ENCODE data around the gene PLEKHM3. TPM values are rescaled to one million over a fixed set of nuclear protein-coding genes. Genes with fewer than 3 reads are reported as not detected.

PLEKHM3 gene
- polyA plus RNA-seq, 1 donor (not counting 4 experiments of a cell fraction or from before 2014, with no cell fraction given) = 2.9 TPM

- Histone ChIP-seq H3K9ac (ENCODE audit: control insufficient read depth, extremely low read depth, insufficient read depth, low read length) (no peak overlapping the region), H4K20me1 (ENCODE audit: control insufficient read depth, extremely low read depth, insufficient read depth, low read length) (no peaks in the 10 kb centered on the region), H2AFZ (ENCODE audit: control insufficient read depth, low read length) (no peak overlapping the region), H3K4me1 (ENCODE audit: control insufficient read depth, extremely low read depth, insufficient read depth, low read length) (no peaks in the 10 kb centered on the region), H3K79me2 (ENCODE audit: control insufficient read depth, insufficient read depth, low read length) (no peaks in the 10 kb centered on the region), H3K27ac (ENCODE audit: control insufficient read depth, insufficient read depth, low read length) (no peak overlapping the region), H3K27me3 (ENCODE audit: control insufficient read depth, extremely low read depth, insufficient read depth, low read length) (no peaks in the 10 kb centered on the region), H3K9me1 (ENCODE audit: control insufficient read depth, extremely low read depth, insufficient read depth, low read length) (no peaks in the 10 kb centered on the region), H3K4me2 (ENCODE audit: control insufficient read depth, extremely low read depth, insufficient read depth, low read depth, low read length) (no peak overlapping the region), H3K4me3 (ENCODE audit: control insufficient read depth in 2 of 3, extremely low read depth in 1 of 3, insufficient read depth in 2 of 3, low read depth in 1 of 3, low read length in 3 of 3) (no peak overlapping the region), H3K9me3 (ENCODE audit: control insufficient read depth, low read depth, low read length) (no peaks in the 10 kb centered on the region), H3K36me3 (ENCODE audit: control insufficient read depth in 2 of 2, extremely low read depth in 1 of 2, insufficient read depth in 2 of 2, low read length in 2 of 2) (no peaks in the 10 kb centered on the region)
- dilution Hi-C loops (cut with MboI; ENCODE audit: extremely low pct_ligation_motif_present, low sequenced_read_pairs) = no loop called here
- DNase-seq (ENCODE audit: low read depth, low spot score) (no peak), FAIRE-seq (no peak)
- TF ChIP-seq EZH2 (IDR thresholded peaks at IDR 0.05; ENCODE audit: low read length) (no peak), CTCF (optimal IDR thresholded peaks at IDR 0.05 in 1 of 3, IDR thresholded peaks at IDR 0.05 in 1 of 3, conservative IDR thresholded peaks at IDR 0.05 in 1 of 3; ENCODE audit: extremely low read depth in 1 of 3, insufficient read depth in 2 of 3, low read length in 3 of 3) (no peak)
These were observed 55.0 kb downstream of the PLEKHM3 start for GRCh38 chr2:207970147-207970825.

GRCh38 chr2:207969249-207969648 lies 56.1 kb downstream of the PLEKHM3 start:
- no peak overlapping the region for H3K9ac ChIP-seq (ENCODE audit: control insufficient read depth, extremely low read depth, insufficient read depth, low read length)
- dilution Hi-C loops (cut with MboI; ENCODE audit: extremely low pct_ligation_motif_present, low sequenced_read_pairs) = no loop called here
- H3K9me3 ChIP-seq (ENCODE audit: control insufficient read depth, low read depth, low read length) = no peaks in the 10 kb centered on the region
- H3K9me1 ChIP-seq (ENCODE audit: control insufficient read depth, extremely low read depth, insufficient read depth, low read length) = no peaks in the 10 kb centered on the region
- no peak overlapping the region for H3K27ac ChIP-seq (ENCODE audit: control insufficient read depth, insufficient read depth, low read length)
- no peak overlapping the region for H2AFZ ChIP-seq (ENCODE audit: control insufficient read depth, low read length)
- H3K4me2 ChIP-seq (ENCODE audit: control insufficient read depth, extremely low read depth, insufficient read depth, low read depth, low read length) = no peak overlapping the region
- no peak for DNase-seq (ENCODE audit: low read depth, low spot score)
- TF ChIP-seq CTCF (optimal IDR thresholded peaks at IDR 0.05 in 1 of 3, IDR thresholded peaks at IDR 0.05 in 1 of 3, conservative IDR thresholded peaks at IDR 0.05 in 1 of 3; ENCODE audit: extremely low read depth in 1 of 3, insufficient read depth in 2 of 3, low read length in 3 of 3) (no peak), EZH2 (IDR thresholded peaks at IDR 0.05; ENCODE audit: low read length) (no peak)
- no peaks in the 10 kb centered on the region for H3K27me3 ChIP-seq (ENCODE audit: control insufficient read depth, extremely low read depth, insufficient read depth, low read length)
- H3K79me2 ChIP-seq (ENCODE audit: control insufficient read depth, insufficient read depth, low read length) = no peaks in the 10 kb centered on the region
- no peaks in the 10 kb centered on the region for H3K4me1 ChIP-seq (ENCODE audit: control insufficient read depth, extremely low read depth, insufficient read depth, low read length)
- no peaks in the 10 kb centered on the region for H3K36me3 ChIP-seq (ENCODE audit: control insufficient read depth in 2 of 2, extremely low read depth in 1 of 2, insufficient read depth in 2 of 2, low read length in 2 of 2)
- FAIRE-seq = no peak
- no peak overlapping the region for H3K4me3 ChIP-seq (ENCODE audit: control insufficient read depth in 2 of 3, extremely low read depth in 1 of 3, insufficient read depth in 2 of 3, low read depth in 1 of 3, low read length in 3 of 3)
- no peaks in the 10 kb centered on the region for H4K20me1 ChIP-seq (ENCODE audit: control insufficient read depth, extremely low read depth, insufficient read depth, low read length)

Measured in keratinocyte (primary cell).